Measurements from ENCODE around the gene VGLL4.

The VGLL4 gene

DNA sequence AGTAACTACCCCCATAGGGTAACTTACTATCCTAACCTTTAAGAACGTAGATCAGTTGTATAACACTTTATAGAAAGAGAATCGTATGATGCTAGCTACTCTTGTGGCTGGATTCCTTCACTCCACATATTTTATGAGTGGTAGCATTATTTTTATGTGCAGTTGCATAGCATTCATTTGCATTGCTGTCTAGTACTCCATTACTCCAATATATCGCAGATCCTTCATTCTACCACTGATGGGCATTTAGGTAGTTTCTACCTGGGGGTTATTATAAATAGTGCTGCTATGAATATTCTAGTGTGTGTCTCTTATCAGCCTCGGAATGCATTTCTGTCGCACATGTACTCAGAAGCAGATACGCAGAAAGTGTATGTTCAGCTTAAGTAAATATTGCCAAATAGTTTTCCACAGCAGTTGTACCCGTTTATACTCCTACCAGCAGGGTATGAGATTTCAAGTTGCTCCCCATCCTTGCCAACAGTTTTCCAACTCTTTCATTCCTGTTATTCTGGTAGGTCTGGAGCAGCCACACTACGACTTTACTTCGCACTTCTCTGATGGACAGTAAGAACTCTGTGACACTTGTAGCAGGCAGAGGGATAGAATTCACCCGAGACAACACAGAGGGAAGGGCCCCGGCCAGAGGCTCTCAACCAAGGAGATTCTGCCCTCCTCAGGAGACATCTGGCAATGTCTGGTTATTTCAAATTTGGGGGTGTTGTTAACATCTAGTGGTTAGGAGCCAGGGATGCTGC, 9.8 kb upstream of the VGLL4 start:
- DNase-seq (ENCODE audit: low read depth): no peak

- no peak for DNase-seq (ENCODE audit: low read depth)
Observed at GRCh38 chr3:11651900-11652299, 8.2 kb upstream of the VGLL4 start.

DNA sequence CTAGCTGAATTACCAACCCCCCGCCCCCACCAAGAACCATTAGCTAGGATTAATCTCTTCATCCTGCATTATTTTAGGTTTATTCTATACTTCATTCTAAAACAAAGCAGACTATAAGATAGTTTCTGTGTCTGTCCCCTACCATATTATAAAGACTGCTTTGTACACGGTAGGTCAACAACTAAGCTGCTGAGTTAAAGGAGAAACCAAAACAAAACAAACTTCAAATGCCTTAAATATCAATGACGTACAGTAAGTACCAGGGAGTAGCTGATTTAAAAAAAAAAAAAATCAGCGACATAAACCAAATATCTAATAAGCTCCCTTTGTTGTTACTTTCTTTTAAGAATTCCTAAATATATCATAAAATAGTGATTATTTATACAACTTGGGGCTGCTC, 7.8 kb upstream of the VGLL4 start:
- no peak for DNase-seq (ENCODE audit: low read depth)

- DNase-seq (ENCODE audit: low read depth): no peak
Observed at GRCh38 chr3:11650391-11650790, 6.7 kb upstream of the VGLL4 start.

DNA sequence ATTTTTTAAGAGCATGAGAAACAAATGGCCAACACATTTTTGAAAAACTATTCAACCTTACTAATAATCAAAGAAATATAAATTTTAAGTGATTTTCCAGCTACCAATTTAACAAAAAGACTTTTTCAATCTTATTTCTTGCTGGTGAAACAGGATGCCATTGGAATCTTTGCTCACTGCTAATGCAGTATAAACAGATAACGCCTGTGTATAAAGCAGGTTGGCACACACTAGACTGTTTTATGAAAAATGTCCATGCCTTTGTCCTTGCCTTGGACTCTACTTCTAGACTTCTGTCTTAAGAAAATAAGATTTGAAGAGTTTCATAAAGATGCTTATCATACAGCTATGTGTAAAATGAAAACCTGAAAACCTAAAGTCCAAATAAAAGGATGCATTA, 5.0 kb upstream of the VGLL4 start:
- no peak for DNase-seq (ENCODE audit: low read depth)

GRCh38 chr3:11643201-11643603, 513 bp downstream of the VGLL4 start:
- DNase-seq (ENCODE audit: low read depth): no peak

- no peak for DNase-seq (ENCODE audit: low read depth)
Observed at GRCh38 chr3:11642431-11643191, 1.1 kb downstream of the VGLL4 start.

DNA sequence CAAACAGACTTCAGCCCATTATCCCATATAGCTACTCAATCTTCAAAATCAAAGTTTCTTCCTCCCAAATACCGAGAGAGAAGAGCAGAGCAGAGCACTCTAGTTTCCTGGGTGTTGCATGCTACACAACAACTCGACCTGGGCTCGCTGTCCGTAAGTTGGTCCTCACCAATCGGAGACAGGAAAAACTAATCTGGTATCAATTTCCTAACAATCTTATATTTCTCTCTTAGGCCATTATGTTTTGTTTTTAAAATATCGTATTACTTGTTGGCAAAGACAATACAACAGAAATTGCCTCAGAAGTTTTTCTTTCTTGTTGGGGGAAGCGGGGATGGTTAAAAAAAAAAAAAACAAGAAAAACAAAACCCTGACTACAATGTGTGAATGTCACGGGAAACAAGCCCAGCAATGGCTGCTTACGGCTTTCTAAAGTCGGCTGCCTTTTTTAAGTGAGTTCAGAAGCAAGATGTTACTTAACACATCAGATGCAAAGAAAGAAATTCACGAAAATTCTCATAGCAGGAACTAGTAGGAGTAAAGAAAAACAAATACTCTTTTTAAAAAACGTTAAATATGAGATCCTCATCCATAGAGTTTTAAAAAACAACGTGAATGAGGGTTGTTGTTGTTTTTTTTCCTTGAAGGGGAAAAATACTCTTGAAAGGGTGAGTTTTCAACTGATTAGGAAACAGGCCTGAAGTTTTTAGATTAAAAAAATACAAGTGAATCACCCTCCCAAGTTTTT, 1.9 kb downstream of the VGLL4 start:
- DNase-seq (ENCODE audit: low read depth): no peak

- no peak for DNase-seq (ENCODE audit: low read depth)
Observed at GRCh38 chr3:11641316-11641682, 2.4 kb downstream of the VGLL4 start.

DNA sequence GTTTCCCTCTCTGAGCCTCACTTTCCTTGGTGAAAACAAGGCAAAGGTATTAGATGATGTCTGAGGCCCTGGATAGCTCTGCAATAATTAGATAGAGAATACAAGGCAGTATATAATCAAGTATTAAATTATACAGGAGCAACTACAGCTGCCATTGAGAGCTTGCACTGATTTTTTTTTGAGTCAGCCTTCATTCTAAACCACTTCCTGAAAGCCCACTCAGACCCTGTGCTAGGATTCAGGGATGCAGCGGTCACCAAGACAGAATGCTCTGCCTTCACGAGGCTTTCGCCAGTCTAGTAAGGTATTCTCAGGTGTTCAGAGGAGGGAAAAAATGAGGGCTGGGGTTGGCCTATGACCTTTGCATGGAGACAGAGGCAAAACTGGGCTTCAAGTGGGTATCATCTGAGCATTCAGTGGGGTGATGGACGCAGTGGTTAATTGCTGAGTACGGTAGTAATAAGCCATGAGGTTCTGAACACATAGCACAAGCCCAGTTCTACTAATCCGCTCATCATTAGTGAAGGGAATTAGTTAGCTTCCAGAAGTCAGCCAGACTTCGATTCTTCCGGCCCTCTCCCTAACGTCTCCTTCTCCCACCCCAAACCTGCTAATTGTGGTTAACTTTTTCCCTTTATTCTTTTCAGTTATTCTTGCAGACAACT, 3.6 kb downstream of the VGLL4 start:
- no peak for DNase-seq (ENCODE audit: low read depth)

DNA sequence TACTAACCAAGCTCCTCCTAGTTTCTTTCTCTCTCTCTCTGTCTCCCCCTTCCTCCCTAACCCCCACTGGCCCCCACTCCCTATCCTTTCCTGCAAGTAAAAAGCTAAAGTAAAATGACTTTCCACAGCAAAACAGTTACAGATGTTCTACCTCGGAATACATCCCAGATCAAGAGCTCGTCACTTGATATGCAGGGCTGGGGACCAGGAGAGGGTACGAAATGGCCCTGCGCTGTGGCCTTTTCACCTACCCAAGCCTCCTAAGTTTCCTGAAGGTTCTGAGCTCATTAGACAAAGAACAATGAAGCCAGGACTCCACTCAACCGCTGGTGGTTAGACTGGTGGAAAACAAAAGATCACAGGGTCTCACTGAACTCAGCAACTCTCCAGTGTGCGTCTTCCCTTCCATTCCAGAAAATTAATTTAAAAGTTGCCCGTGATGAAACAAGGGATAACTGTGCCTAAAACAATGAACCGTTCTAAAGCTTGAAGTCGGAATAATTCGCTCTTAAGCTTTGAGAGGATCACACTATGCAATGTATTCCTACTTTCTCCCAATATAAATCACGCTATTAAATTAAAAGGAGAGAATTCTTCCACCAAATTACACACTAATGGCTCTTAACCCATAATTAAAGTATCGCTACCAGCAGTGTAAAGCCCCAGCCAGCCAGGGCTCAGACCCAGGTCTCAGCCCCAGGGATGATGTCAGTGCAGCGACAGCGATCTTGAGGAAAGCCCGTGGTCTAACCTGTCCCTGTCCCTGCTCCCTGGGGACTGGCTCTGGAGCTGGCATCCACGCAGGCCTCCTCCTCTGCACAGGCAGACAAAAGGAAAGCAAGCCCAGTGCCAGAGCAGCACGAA, 5.0 kb downstream of the VGLL4 start:
- DNase-seq (ENCODE audit: low read depth): no peak

- DNase-seq (ENCODE audit: low read depth): no peak
Observed at GRCh38 chr3:11637901-11638458, 5.7 kb downstream of the VGLL4 start.

DNA sequence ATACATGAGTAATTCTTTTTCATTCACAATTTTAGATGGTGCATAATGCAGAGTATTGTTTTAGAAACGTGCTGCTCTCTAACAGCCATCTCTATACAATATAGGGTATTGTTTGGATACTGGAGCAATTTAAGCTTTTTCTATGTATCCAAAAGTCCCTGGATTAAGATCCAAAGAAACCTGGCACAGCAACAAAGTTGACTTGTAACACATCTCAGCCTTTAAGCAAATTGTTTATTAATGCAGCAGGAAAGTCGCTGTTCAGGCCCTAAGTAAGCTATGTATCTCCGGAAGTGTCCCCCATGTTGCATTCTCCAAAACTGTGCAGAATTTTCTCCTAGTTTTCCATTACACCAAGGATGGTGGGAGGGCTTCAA, 7.3 kb downstream of the VGLL4 start:
- DNase-seq (ENCODE audit: low read depth): no peak

DNA sequence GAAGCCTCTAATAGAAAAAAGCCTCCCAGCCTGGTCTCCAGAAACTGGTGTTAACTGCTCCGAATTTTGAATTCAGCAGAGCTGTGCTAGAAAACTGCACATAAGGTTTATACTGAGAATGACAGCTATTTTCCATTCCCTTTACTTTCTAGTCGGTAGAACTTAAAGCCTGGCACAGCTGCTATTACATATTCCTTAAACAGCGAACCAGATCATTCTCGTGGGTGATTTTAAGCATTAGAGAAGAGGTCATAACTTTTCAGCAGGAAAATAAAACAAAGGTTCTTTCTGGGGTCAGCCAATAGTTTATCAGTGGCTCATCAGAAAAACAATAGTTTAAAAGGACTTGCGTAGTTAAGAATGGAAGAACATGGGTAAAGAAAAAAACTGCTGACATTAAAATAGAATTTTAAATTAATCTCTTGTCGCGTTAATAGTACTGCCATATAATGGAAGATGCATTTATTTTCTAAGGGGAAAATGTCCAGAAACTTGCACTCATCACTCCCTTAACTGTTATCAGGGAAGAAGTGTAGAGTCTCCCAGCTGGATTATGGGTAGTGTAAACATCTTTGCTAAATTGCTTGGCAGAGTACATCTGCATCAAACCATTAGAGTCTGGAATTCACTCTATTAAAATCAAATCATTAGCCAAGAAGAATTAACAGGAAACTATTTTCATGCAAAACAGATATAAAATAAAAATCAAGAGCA, 7.9 kb downstream of the VGLL4 start:
- no peak for DNase-seq (ENCODE audit: low read depth)

GRCh38 chr3:11634974-11635612, 8.6 kb downstream of the VGLL4 start:
- DNase-seq (ENCODE audit: low read depth): no peak

GRCh38 chr3:11634081-11634635, 9.6 kb downstream of the VGLL4 start:
- no peak for DNase-seq (ENCODE audit: low read depth)

GRCh38 chr3:11632966-11633365, 10.7 kb downstream of the VGLL4 start:
- DNase-seq (ENCODE audit: low read depth): no peak

GRCh38 chr3:11632564-11632963, 11.2 kb downstream of the VGLL4 start:
- no peak for DNase-seq (ENCODE audit: low read depth)

- no peak for DNase-seq (ENCODE audit: low read depth)
Observed at GRCh38 chr3:11631820-11632219, 11.9 kb downstream of the VGLL4 start.

- DNase-seq (ENCODE audit: low read depth): no peak
Observed at GRCh38 chr3:11629716-11630115, 14.0 kb downstream of the VGLL4 start.
